SK-N-SH treated with all-trans-retinoic acid at 6 μM for 48 hours (cell line): ENCODE data around the gene SLC6A16.

ENCODE experiments used
- ATAC-seq: fragments of 200-7000 bp; cut with Tn5 transposase; 3 replicates; pipeline ENCODE4 v1.9.1; 2020; ENCODE audit warnings: mild to moderate bottlenecking, moderate library complexity
- ARNTL ChIP-seq: fragments of 450-650 bp; formaldehyde crosslinking; IDR thresholded peaks from 2 replicates; pipeline ENCODE4 v1.5.0; 2020; ENCODE audit warnings: low read depth, mild to moderate bottlenecking, moderate library complexity, borderline replicate concordance
- BACH2 ChIP-seq: fragments of 250-450 bp; sonication (Bioruptor Pico); IDR thresholded peaks from 2 replicates; pipeline ENCODE4 v1.9.0; 2021; ENCODE audit warnings: mild to moderate bottlenecking, borderline replicate concordance
- CREB5 ChIP-seq: fragments of 250-450 bp; sonication (Bioruptor Pico); IDR thresholded peaks from 2 replicates; pipeline ENCODE4 v1.5.1; 2020; ENCODE audit warnings: low read depth, mild to moderate bottlenecking, moderate library complexity
- CSDC2 ChIP-seq: fragments of 250-450 bp; sonication (Bioruptor Pico); IDR thresholded peaks from 2 replicates; pipeline ENCODE4 v1.5.0; 2020; ENCODE audit warnings: mild to moderate bottlenecking, moderate library complexity
- CSRNP3 ChIP-seq: fragments of 250-450 bp; sonication (Bioruptor Pico); IDR thresholded peaks from 2 replicates; pipeline ENCODE4 v1.5.1; 2021; ENCODE audit warnings: mild to moderate bottlenecking, moderate library complexity
- ESRRG ChIP-seq: fragments of 250-450 bp; sonication (Bioruptor Pico); IDR thresholded peaks from 2 replicates; pipeline ENCODE4 v1.6.1; 2021; ENCODE audit warnings: mild to moderate bottlenecking
- GLIS3 ChIP-seq: fragments of 250-450 bp; sonication (Bioruptor Pico); IDR thresholded peaks from 2 replicates; pipeline ENCODE4 v1.5.0; 2020; ENCODE audit warnings: mild to moderate bottlenecking, moderate library complexity
- ISL1 ChIP-seq: fragments of 250-450 bp; sonication (Bioruptor Pico); IDR thresholded peaks from 2 replicates; pipeline ENCODE4 v2.1.2; 2022; ENCODE audit warnings: mild to moderate bottlenecking, moderate library complexity
- PATZ1 ChIP-seq: fragments of 250-450 bp; sonication (Bioruptor Pico); IDR thresholded peaks from 2 replicates; pipeline ENCODE4 v1.8.0; 2020; ENCODE audit warnings: mild to moderate bottlenecking, moderate library complexity, borderline replicate concordance
- POU6F1 ChIP-seq: fragments of 250-450 bp; sonication (Bioruptor Pico); IDR thresholded peaks from 2 replicates; pipeline ENCODE4 v1.8.0; 2021; ENCODE audit warnings: low read depth, mild to moderate bottlenecking, moderate library complexity, borderline replicate concordance
- PPARA ChIP-seq: fragments of 250-450 bp; sonication (Bioruptor Pico); IDR thresholded peaks from 2 replicates; pipeline ENCODE4 v1.5.0; 2020; ENCODE audit warnings: mild to moderate bottlenecking, borderline replicate concordance
- RARB ChIP-seq: fragments of 250-450 bp; sonication (Bioruptor Pico); IDR thresholded peaks from 2 replicates; pipeline ENCODE4 v1.8.0; 2021; ENCODE audit warnings: mild to moderate bottlenecking, moderate library complexity
- SNAI2 ChIP-seq: fragments of 250-450 bp; sonication (Bioruptor Pico); IDR thresholded peaks from 2 replicates; pipeline ENCODE4 v1.5.0; 2020; ENCODE audit warnings: mild to moderate bottlenecking, moderate library complexity
- TOX ChIP-seq: fragments of 250-450 bp; sonication (Bioruptor Pico); IDR thresholded peaks from 2 replicates; pipeline ENCODE4 v1.8.0; 2021; ENCODE audit warnings: mild to moderate bottlenecking, moderate library complexity, borderline replicate concordance
- TSHZ2 ChIP-seq: fragments of 250-450 bp; sonication (Bioruptor Pico); IDR thresholded peaks from 2 replicates; pipeline ENCODE4 v1.5.0; 2020; ENCODE audit warnings: mild to moderate bottlenecking, moderate library complexity
- ZC3H10 ChIP-seq: fragments of 250-450 bp; sonication (Bioruptor Pico); IDR thresholded peaks from 2 replicates; pipeline ENCODE4 v1.5.1; 2021; ENCODE audit warnings: mild to moderate bottlenecking, moderate library complexity
- ZFP3 ChIP-seq: fragments of 250-450 bp; sonication (Bioruptor Pico); IDR thresholded peaks from 2 replicates; pipeline ENCODE4 v1.5.0; 2020; ENCODE audit warnings: mild to moderate bottlenecking, moderate library complexity
- ZFP30 ChIP-seq: fragments of 450-650 bp; formaldehyde crosslinking; IDR thresholded peaks from 2 replicates; pipeline ENCODE4 v1.5.0; 2022; ENCODE audit warnings: mild to moderate bottlenecking, moderate library complexity
- ZNF565 ChIP-seq: fragments of 450-650 bp; formaldehyde crosslinking; conservative IDR thresholded peaks from 2 replicates; pipeline ENCODE4 v1.5.0; 2020; ENCODE audit warnings: low read depth, mild to moderate bottlenecking, moderate library complexity
- ZNF70 ChIP-seq: fragments of 450-650 bp; formaldehyde crosslinking; IDR thresholded peaks from 2 replicates; pipeline ENCODE4 v1.5.0; 2020; ENCODE audit warnings: mild to moderate bottlenecking, moderate library complexity
- ZNF8 ChIP-seq: fragments of 450-650 bp; formaldehyde crosslinking; IDR thresholded peaks from 2 replicates; pipeline ENCODE4 v1.5.0; 2020; ENCODE audit warnings: mild to moderate bottlenecking, moderate library complexity

The SLC6A16 gene

GRCh38 chr19:49347835-49348234 is 22.8 kb upstream of the SLC6A16 start:
- peak; percentile 92 for ATAC-seq
- TF ChIP-seq TOX (CRISPR knock-in tag) (no peak), ESRRG (CRISPR knock-in tag) (no peak)

- no peak for TF ChIP-seq BACH2 (CRISPR knock-in tag)
- TF ChIP-seq ZC3H10 (CRISPR knock-in tag) = no peak
- no peak for TF ChIP-seq ZNF565 (CRISPR knock-in tag)
- no peak for TF ChIP-seq GLIS3 (CRISPR knock-in tag)
- no peak for TF ChIP-seq CSDC2 (CRISPR knock-in tag)
- no peak for TF ChIP-seq SNAI2 (CRISPR knock-in tag)
- TF ChIP-seq ZNF8 = no peak
- TF ChIP-seq ZFP3 (CRISPR knock-in tag) = no peak
- no peak for TF ChIP-seq TOX (CRISPR knock-in tag)
- TF ChIP-seq CREB5 (CRISPR knock-in tag) = no peak
- no peak for TF ChIP-seq ISL1 (CRISPR knock-in tag)
- no peak for ATAC-seq
Measured at GRCh38 chr19:49347191-49347590, 22.2 kb upstream of the SLC6A16 start.

- TF ChIP-seq CSRNP3 (CRISPR knock-in tag) (no peak), ZC3H10 (CRISPR knock-in tag) (no peak), PATZ1 (CRISPR knock-in tag) (no peak), ZNF565 (CRISPR knock-in tag) (no peak), CREB5 (CRISPR knock-in tag) (no peak), ISL1 (CRISPR knock-in tag) (no peak), POU6F1 (no peak), GLIS3 (CRISPR knock-in tag) (no peak), RARB (no peak), BACH2 (CRISPR knock-in tag) (no peak), ZNF8 (no peak), ESRRG (CRISPR knock-in tag) (no peak), ZNF70 (CRISPR knock-in tag) (no peak), ARNTL (no peak), PPARA (CRISPR knock-in tag) (no peak), ZFP3 (CRISPR knock-in tag) (no peak), ZFP30 (CRISPR knock-in tag) (no peak), CSDC2 (CRISPR knock-in tag) (no peak), TSHZ2 (CRISPR knock-in tag) (no peak)
- ATAC-seq = no peak
Measured at GRCh38 chr19:49344505-49345423, 19.8 kb upstream of the SLC6A16 start.
